Stimulated activated CD4-positive, alpha-beta T cell treated with anti-CD3 and anti-CD28 coated beads, TNF-alpha, amount 100 ng/mL, for 24 hours (primary cell): ENCODE data around the gene DDX51.
"Not testable (repeated sequence)": the region's sequence is repeated elsewhere in the genome, so short reads cannot be mapped to it uniquely, and the experiment has no call there.

Source experiments
- DNase-seq, 3 experiments: peaks; one replicate each; pipeline ENCODE4 v3.0.0-alpha.2; 2020; ENCODE audit warnings: low read depth in 3 of 3

The DDX51 gene

DNA sequence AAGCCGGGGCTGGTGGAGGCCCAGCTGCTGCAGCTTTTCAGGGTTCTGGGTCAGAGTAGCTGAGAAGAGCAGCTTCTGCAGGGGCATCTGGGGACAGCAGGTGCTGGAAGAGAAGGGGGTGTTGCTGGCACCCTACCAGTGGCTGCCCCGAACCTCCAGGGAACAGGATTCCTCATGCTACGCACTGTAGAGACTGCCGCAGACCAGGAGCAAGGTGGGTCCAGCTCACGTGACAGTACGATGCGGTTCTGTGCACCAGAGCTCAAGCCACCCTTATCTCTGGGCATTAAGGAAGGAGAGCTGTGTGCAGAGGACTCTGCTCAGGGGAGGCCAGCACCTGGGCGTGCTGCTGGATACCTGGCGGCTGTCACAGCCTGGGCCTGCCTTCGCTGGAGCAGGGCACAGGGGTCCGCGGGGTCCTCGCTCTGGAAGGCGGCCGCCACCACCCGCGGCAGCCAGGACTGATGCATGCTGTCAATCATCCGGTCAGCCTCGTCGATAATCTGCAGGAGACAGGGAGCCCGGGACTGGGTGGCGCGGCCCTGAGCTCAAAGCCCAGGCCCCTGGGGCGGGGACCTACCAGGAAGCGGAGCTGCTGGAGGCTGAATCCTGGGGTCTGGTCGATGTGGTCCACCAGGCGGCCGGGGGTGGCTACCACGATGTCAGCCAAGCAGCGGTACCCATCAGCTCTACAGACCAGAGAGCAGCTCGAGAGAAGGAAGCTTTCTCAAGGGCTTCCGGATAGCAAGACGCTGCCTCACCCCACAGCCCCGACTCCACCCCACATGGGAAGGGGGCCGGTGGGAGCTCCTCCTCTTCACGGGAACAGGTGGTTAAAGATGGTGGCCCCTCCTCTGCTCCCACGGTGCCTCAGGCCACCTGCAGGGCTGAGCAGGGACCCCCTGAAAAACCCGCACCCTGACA is 2.9 kb downstream of the DDX51 start:
- DNase-seq = no peak

GRCh38 chr12:132140501-132140900 is 3.6 kb downstream of the DDX51 start:
- DNase-seq = no peak

DNA sequence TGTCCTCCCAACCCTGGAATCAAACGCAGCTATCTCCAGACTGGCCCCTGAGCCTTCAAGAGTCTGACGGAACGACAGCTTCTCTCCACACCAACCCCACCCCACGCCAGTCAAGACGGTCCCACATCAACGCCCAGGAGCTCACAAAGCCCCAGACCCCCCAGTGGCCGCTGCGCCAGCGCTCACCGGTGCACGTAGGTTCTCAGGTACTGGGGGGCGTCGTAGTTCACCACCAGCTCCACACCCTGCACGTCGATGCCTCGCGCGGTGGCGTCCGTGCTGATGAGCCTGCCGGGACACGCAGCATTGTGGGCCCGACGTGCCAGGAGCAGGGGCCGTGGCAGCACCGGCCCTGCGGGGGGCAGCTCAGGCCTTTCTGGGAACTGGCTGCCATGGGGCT is 4.2 kb downstream of the DDX51 start:
- DNase-seq = no peak

DNA sequence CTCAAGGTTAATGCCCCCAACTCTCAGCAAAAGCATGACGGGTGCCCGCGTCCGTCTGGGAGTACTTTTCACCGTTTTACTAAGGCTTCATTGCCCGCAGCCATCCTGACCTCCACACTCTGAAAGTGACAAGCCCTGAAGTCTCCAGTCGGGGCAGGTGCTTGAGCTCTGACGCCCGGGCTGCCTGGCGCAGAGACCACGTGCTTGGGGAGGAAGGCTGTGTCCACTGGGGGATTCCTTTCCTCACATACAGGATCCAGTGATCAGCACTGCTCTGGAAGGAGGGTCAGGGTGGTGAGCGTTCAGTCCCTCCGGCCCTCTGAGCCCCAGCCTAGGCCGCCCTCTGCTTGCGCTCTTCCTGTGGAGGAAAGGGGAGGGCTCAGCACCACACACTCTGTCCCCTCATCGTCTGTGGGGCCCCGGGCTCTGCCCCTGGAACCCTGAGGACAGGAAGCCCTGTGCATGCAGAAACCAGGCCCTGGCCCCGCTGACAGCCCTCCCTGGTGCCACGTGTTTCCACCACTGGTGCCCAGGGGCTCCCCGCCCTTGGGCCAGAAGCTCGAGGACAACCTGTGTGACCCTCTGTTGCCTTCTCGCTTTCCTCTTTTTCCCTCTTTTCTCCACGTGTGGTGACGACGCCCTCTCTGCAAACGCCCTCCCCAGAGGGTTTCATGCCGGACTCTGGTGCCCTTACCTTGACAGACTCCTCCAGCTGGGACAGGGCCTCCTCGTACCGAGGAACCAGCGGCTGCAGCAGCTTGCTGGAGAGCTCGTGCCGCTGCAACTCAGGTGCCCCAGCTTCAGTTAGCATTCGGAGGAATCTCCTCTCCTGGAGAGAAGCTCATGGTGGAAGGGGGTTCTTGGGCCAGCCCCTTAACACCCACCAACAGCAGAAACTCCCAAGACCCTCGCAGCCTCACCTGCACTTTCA is 4.9 kb downstream of the DDX51 start:
- DNase-seq = no peak

DNA sequence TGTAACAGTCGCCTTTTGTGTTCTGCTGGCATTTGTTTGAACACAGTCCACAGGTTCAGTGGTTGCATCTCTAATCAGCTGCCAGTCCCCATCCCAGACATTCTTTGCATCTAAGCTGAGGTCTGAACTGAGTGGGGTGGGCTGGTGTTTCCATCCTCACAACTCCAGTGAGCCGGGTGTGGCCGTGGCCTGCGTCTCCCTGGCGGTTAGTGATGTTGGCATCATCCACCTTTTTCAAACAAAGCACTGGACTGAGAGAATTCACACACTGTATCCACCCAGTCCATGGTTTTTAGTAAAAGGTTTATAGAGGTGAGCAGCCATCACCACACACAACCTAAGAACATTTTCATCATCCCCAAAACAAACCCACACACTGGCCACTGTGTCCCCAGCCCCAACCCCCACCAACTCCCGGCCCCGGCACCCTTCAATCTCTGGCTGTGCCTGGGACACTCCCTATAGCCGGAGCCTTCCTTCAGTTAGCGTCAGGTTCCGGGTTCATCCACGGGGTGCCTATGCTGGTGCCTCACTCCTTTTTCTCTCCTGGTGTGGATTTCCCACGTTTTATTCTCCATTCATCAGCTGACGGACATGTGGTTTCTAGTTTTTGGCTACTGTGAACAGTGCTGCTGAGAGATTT is 6.5 kb downstream of the DDX51 start:
- DNase-seq = no peak

DNA sequence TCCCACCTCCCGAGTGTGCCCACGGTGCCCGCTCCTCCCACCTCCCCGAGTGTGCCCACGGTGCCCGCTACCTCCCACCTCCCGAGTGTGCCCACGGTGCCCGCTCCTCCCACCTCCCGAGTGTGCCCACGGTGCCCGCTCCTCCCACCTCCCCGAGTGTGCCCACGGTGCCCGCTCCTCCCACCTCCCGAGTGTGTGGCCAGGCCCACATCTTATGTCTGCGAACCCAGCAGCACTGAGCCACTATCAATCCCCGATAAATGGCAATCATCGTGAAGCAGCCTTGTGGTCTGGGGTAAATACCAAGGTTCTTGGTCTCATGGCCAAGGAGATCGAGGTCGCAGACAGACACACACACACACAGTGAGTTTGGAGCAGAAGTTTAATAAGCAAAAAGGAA is 7.9 kb downstream of the DDX51 start:
- DNase-seq = not testable (repeated sequence)

DNA sequence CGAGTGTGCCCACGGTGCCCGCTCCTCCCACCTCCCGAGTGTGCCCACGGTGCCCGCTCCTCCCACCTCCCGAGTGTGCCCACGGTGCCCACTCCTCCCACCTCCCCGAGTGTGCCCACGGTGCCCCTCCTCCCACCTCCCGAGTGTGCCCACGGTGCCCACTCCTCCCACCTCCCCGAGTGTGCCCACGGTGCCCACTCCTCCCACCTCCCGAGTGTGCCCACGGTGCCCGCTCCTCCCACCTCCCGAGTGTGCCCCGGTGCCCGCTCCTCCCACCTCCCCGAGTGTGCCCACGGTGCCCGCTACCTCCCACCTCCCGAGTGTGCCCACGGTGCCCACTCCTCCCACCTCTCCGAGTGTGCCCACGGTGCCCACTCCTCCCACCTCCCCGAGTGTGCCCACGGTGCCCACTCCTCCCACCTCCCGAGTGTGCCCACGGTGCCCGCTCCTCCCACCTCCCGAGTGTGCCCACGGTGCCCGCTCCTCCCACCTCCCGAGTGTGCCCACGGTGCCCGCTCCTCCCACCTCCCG is 9.4 kb downstream of the DDX51 start:
- DNase-seq = not testable (repeated sequence)

DNA sequence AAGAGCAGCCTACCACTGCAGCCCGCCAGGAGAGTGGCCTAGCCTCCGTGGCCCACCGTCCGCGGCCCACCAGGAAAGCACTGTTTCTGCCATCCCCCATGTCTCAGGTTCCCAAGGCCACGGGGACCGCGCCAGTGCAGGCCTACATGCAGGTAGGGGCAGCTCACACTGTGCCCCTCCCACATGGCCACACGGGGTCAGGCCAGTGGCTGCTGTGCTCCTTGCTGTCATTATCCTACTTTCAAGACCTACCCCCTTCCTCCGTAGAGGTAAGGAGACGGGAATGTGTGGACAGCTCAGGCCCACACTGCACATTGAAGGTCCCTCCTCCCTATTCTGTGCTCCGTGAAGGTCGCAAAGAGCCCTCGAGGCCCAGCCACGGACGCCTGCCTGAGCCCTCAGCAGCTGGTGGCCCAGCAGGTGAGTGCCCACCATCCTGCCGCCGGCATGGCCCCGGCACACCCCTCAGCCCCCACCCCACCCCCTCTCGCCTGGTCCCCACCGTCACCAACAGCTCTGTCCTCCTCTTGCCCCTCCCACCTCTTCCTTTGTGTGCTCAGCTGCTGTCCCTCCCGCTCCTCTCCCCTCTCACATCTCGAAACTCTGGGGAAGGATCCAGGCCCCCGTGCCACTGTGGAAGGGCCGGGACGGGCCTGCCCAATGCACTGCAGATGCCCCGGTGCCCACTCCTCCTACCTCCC is 10.0 kb downstream of the DDX51 start:
- no peak for DNase-seq

DNA sequence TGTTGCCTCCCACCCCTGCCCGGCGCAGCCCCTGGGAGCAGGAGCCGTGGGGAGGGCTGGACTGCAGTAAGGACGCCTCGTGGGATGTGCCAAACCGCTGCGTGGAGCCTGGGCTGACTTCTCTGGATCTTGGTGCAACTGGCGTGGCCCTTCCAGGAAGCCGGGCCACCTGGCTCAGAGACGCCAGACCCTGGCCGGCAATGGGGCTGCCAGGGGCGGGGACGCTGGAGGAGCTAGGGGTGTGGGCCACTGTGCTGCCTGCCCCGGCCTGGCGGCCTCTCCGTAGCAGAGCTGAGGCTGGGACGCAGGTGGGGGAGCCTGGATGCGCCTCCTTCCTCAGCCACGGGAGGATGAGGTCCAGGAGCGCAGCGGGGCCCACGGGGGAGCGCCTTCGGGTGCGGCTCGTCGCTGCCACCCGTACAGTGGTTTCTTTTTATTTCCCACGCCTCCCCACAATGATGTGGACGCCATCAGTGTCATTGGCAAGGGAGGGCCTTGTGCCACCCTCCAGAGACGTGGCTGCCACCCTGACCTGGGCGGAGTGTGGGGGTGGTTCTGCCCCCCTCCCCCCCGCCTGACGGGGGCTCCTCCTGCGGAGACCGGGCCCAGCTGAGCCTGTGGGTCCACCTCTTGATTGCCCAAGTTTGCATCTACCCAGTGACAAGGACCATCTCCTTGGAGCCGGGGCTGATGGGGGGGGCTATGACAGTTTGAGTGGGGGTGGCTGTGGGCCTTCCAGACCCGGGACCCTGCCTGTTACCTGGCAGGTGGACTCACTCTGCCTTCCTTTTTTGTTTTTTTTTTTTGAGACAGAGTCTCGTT is 11.3 kb downstream of the DDX51 start:
- DNase-seq = no peak

DNA sequence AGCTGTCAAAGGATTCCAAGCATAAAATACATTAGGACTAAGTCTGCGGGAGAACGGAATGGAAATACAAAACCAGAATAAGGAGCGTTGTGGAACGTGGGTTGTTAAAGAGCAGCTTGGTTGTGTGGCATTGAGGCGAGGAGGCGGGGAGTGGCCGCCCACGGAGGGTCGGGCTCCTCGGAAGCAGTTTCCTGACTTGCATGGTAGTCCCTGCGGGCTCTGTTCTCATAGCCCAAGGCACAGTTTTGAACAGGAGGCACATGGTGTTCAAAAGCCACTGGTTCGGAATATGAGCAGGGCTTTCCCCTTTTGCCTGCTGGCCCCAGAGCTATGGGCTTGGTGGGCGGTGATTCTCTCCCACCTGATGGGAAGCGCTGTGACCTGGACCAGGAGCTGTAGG is 12.2 kb downstream of the DDX51 start:
- no peak for DNase-seq

- no peak for DNase-seq
These were observed 12.9 kb downstream of the DDX51 start for GRCh38 chr12:132131229-132131628.

DNA sequence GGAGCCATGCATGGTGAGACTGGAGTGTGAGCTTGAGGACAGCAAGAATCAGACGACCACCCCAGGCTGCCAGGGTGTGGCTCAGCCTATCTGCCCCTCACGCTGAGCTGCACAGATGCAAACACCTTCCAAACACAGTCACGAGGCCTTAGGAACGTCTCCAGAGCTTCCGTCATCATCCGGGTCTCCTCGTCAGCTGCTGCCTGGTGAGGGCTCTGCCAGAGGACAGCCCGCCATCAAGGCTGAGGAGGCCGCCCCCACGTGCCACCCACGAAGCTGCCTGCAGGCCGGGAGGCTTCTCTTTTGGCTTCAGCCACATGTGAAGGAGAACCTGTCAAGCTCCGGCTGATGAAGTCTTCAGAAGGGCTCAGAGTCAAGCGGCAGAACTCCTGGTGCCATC is 13.4 kb downstream of the DDX51 start:
- no peak for DNase-seq

DNA sequence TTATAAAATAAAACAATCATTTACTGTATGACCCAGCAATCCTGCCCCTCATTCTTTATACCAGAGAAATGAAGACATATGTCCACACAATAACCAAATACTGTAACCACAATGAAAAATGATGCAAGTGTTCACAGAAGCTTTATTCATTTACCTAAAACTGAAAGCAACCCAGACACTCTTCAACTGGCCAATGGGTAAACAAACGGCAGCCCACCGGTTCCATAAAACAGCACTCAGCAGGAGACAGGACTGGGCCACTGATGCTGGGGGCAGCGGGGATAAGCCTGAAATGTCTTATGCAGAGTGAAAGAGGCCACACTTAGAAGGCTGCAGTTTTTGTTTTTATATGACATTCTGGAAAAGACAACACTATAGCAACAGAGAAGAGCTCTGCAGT is 15.1 kb downstream of the DDX51 start:
- no peak for DNase-seq

DNA sequence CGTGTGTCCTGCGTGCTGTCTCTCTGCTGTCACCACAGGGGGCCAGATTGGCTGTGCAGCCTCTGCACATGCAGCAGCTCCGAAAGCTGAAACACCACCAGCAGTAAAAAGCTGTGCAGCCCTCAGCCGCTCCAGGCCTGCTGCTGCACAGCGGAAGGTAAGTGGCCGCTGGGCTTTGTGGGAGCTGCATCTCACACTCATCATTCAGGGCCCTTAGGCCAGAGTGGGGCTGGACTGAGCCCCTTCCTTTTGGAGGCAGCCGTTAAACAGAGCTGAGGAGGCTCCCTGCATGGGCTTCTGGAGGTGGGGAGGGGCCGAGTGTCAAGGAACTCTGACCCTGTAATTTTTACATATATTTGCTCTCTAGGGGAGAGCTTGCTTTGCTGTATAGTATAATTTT is 17.1 kb downstream of the DDX51 start:
- no peak for DNase-seq

DNA sequence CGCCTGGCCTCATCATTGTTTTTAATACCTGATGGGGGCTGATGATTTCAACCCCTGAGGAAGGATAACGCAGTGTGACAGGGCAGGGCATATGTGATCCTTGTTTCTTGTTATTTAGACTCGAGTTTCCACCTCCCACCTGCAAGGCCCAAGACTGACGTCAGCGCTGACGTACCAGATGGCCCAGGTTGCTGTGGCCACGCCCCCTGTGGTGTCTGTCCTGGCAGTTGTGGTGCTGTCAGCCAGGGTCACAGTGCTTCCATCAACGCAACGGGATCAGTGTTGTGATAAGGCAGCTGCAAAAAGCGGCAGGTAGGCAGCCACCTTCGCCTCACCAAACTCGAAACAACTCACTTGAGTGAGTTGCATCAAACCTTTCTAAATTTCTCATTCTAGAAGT is 18.4 kb downstream of the DDX51 start:
- no peak for DNase-seq

- DNase-seq = no peak
These were observed 19.2 kb downstream of the DDX51 start for GRCh38 chr12:132124766-132125425.

GRCh38 chr12:132123970-132124765 is 20.0 kb downstream of the DDX51 start:
- DNase-seq = no peak

DNA sequence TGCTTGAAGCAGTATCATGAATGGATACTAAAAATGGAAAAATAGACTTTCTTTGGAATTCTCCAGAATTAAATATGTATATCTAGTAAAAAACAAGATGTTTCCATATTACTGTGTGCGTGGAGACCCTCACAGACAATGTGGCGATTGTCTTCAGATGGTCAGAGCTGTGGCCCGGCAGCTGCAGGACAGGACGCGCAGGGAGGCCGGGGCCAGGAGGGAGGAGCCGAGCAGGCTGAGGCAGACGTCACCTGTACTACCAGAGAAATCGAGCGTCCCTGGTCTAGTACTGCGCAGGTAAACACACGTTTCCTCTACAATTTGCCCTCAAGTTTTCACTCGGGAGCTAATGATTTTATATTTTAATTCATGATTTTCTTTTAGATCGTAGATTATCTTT is 22.8 kb downstream of the DDX51 start:
- no peak for DNase-seq

DNA sequence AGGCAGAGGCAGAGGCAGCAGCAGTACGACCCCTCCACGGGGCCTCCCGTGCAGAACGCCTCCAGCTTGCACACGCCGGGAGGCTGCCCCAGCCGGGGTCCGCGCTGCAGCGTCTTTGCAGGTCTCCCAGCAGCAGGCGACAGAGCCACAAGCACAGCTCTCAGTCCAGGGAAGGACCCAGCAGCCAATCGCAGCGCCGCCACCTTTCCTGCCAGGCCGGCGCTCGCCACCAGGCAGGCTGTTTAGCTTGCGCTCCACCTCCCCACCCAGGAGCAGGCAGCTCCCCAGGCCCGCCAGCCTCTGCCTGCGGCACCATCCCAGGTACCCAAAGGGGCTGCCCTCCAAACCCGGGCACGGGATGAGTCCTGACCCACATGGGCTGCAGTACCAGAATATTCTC is 25.2 kb downstream of the DDX51 start:
- DNase-seq = no peak
